ENCODE data around the gene PCED1B. TPM values are rescaled to one million over a fixed set of nuclear protein-coding genes. Genes with fewer than 3 reads are reported as not detected.
A peak's percentile ranks its signal among the peaks of the same experiment; 100 is the strongest.

PCED1B gene
- total RNA-seq, 1 donor from 2014 or later, result 1.0 TPM

DNA sequence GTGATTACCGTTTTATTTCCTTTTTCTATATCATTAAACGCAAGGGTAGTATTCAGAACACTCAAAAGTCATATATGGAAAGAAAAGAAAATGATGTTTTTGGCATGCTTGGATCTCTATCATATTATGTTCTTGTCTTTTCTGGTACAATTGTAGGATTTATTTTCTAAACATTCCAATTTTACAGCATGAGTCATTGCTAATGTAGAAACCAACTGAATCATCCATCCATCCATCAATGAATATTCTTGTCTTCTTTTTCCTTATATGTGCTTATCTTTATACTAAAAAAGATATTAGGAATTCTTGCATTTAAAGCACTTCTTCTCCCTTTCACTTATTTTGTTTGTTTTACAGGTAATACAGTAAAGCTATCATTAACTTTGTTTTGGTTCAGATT is 20.7 kb downstream of the PCED1B start:
- no peaks in the 10 kb centered on the region for H3K9me3 ChIP-seq (ENCODE audit: control insufficient read depth in 3 of 3, low read length in 3 of 3)
- no peak overlapping the region for H3K4me3 ChIP-seq (ENCODE audit: low read length in 3 of 3)
- no peak overlapping the region for H3K9ac ChIP-seq (ENCODE audit: low read depth in 1 of 3, low read length in 3 of 3)
- H3K27me3 ChIP-seq (ENCODE audit: control insufficient read depth in 3 of 3, insufficient read depth in 3 of 3, low read length in 3 of 3), result no peaks in the 10 kb centered on the region
- H3K4me1 ChIP-seq (ENCODE audit: control insufficient read depth in 3 of 3, insufficient read depth in 3 of 3, low read length in 3 of 3), result no peaks in the 10 kb centered on the region
- H3K27ac ChIP-seq (ENCODE audit: low read depth, low read length), result no peak overlapping the region
- no peaks in the 10 kb centered on the region for H3K36me3 ChIP-seq (ENCODE audit: control insufficient read depth in 3 of 3, insufficient read depth in 3 of 3, low read length in 3 of 3)

DNA sequence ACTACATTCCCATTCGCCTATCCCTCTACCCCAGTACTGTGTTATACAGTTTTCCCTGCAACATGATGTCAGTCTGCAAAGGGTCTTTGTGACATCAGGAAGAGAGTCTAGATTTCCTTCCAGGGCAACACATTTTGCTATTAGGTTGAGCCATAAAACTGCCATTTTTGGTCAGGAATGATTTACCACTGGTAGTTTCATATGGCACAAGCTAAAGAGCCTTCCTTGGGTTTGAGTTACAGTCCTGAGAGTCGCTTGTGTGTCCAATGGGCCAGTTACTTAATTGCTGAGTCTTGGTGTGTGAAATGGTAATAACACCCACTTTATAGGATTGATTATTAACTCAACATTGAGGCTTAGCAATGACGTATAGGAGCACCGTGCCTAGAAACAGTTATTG is 23.0 kb downstream of the PCED1B start:
- no peaks in the 10 kb centered on the region for H3K9me3 ChIP-seq (ENCODE audit: control insufficient read depth in 3 of 3, low read length in 3 of 3)
- no peak overlapping the region for H3K4me3 ChIP-seq (ENCODE audit: low read length in 3 of 3)
- H3K36me3 ChIP-seq (ENCODE audit: control insufficient read depth in 3 of 3, insufficient read depth in 3 of 3, low read length in 3 of 3), result no peaks in the 10 kb centered on the region
- H3K27me3 ChIP-seq (ENCODE audit: control insufficient read depth in 3 of 3, insufficient read depth in 3 of 3, low read length in 3 of 3), result no peaks in the 10 kb centered on the region
- no peak overlapping the region for H3K9ac ChIP-seq (ENCODE audit: low read depth in 1 of 3, low read length in 3 of 3)
- no peaks in the 10 kb centered on the region for H3K4me1 ChIP-seq (ENCODE audit: control insufficient read depth in 3 of 3, insufficient read depth in 3 of 3, low read length in 3 of 3)
- H3K27ac ChIP-seq (ENCODE audit: low read depth, low read length), result peak overlapping the region; percentile 17

DNA sequence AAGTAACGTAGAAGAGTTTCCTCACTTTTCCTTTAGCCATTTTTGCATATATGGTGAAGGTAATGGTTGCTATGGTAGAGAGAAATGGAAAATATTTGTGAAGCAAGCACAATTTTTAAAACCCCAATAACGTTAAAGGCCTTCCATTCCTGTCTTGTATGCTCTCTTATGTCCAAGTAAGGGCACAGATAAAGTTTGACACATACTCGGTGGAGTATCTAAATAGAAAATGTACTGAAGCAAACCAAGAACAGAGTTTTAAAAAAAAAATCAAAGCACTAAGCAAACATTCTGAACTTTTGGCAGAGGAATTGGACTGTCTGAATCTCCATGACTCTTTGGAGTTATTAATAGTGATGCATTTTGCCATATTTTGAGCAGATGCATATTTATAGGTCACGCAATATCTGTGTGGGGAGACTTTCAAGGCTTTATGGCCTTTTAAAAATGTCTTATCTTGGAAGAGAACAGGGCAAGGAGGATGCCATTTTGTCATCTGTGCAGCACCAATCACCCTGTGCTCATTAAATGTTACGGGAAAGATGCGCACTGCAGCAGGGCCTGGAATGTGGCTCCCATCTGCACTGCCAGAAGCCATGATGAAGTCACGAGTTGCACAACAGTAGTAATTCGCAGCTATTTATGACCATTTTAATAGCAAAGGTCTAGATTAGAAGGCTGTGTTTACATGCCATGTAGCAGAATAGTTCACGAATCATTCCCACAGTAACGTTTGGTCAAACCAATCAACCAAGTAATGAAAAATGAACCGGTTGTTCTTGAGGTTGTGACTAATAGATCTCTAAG is 23.6 kb downstream of the PCED1B start:
- Histone ChIP-seq H3K4me1 (ENCODE audit: control insufficient read depth in 3 of 3, insufficient read depth in 3 of 3, low read length in 3 of 3) (no peaks in the 10 kb centered on the region), H3K4me3 (ENCODE audit: low read length in 3 of 3) (no peak overlapping the region), H3K36me3 (ENCODE audit: control insufficient read depth in 3 of 3, insufficient read depth in 3 of 3, low read length in 3 of 3) (no peaks in the 10 kb centered on the region), H3K27ac (ENCODE audit: low read depth, low read length) (peak overlapping the region; percentile 17), H3K9me3 (ENCODE audit: control insufficient read depth in 3 of 3, low read length in 3 of 3) (no peaks in the 10 kb centered on the region), H3K27me3 (ENCODE audit: control insufficient read depth in 3 of 3, insufficient read depth in 3 of 3, low read length in 3 of 3) (no peaks in the 10 kb centered on the region), H3K9ac (ENCODE audit: low read depth in 1 of 3, low read length in 3 of 3) (no peak overlapping the region)

DNA sequence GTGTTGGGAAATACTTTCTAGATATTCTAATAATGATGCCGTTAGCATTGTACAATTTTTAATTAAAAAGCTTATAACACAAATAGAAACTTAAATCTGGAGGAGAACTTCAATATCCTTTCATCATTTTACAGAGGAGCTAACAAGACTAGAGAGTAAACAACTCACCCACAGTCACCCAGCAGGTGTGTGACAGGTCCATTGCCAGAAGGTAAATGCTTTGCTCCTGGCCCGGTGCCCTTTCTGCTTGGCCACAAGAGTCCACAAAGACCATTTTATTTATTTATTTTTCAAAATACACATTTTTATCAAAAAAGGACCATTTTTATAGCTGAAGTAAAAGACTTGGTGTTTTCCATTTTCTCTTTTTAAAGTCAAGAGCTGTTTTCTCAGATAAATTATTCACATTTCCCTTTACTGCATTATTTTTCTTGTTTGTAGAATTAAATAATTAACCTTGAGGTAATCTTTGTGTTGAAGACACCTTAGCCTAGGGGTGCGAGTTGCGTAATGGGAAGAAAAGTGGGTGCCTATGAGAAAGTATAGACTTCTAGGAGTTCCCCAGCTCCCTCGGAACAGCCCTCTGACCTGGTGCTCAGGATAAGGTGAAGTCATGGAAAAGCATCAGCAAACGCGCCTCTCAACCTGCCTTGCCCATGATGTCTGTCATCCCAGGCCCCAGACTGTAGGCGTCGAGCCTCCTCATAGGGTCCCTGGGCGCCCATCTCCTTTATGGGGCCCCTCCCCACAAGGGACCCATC is 26.7 kb downstream of the PCED1B start:
- Histone ChIP-seq H3K36me3 (ENCODE audit: control insufficient read depth in 3 of 3, insufficient read depth in 3 of 3, low read length in 3 of 3) (no peaks in the 10 kb centered on the region), H3K27ac (ENCODE audit: low read depth, low read length) (no peak overlapping the region), H3K9me3 (ENCODE audit: control insufficient read depth in 3 of 3, low read length in 3 of 3) (no peaks in the 10 kb centered on the region), H3K9ac (ENCODE audit: low read depth in 1 of 3, low read length in 3 of 3) (no peak overlapping the region), H3K4me1 (ENCODE audit: control insufficient read depth in 3 of 3, insufficient read depth in 3 of 3, low read length in 3 of 3) (no peaks in the 10 kb centered on the region), H3K4me3 (ENCODE audit: low read length in 3 of 3) (no peak overlapping the region), H3K27me3 (ENCODE audit: control insufficient read depth in 3 of 3, insufficient read depth in 3 of 3, low read length in 3 of 3) (no peaks in the 10 kb centered on the region)

DNA sequence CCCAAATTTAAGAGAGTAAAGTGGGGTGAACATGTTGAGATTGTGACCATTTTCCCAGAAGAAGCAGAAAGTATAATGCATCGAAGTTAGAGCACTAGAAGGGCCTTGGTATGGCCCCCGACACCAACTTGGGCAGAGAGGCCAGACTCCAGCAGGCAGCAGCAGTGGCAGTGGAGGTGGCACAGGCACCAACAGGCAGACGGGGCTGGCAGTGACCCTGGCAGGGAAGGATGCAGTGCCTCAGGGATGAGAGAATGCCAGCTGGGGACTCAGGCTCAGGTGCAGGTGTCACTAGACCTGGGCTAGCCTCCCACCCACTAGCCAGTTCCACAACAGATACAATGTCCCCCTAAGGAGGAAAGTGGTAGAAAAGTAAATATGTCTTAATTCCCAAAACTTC is 28.0 kb downstream of the PCED1B start:
- Histone ChIP-seq H3K4me3 (ENCODE audit: low read length in 3 of 3) (no peak overlapping the region), H3K36me3 (ENCODE audit: control insufficient read depth in 3 of 3, insufficient read depth in 3 of 3, low read length in 3 of 3) (no peaks in the 10 kb centered on the region), H3K4me1 (ENCODE audit: control insufficient read depth in 3 of 3, insufficient read depth in 3 of 3, low read length in 3 of 3) (no peaks in the 10 kb centered on the region), H3K27me3 (ENCODE audit: control insufficient read depth in 3 of 3, insufficient read depth in 3 of 3, low read length in 3 of 3) (no peaks in the 10 kb centered on the region), H3K27ac (ENCODE audit: low read depth, low read length) (no peak overlapping the region), H3K9ac (ENCODE audit: low read depth in 1 of 3, low read length in 3 of 3) (no peak overlapping the region), H3K9me3 (ENCODE audit: control insufficient read depth in 3 of 3, low read length in 3 of 3) (no peaks in the 10 kb centered on the region)

DNA sequence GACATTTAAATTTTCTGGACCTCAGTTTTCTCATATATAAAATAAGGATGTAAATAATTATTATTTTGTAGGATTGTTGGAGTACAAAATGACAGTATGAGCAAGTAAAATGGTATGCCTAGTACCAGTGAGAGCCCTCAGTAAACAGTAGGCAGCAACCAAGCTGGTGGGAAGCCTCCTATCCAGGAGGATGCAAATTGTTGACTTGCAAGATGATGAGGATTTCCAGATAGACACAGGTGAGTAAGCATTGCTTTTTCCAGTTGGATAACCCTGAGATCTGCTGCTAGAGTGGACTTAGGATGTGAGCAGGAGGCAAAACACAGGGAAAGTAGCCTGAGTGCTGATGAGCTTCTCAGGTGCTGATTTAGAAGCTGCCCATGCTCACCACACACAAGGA is 28.5 kb downstream of the PCED1B start:
- Histone ChIP-seq H3K9me3 (ENCODE audit: control insufficient read depth in 3 of 3, low read length in 3 of 3) (no peaks in the 10 kb centered on the region), H3K4me3 (ENCODE audit: low read length in 3 of 3) (no peak overlapping the region), H3K36me3 (ENCODE audit: control insufficient read depth in 3 of 3, insufficient read depth in 3 of 3, low read length in 3 of 3) (no peaks in the 10 kb centered on the region), H3K27me3 (ENCODE audit: control insufficient read depth in 3 of 3, insufficient read depth in 3 of 3, low read length in 3 of 3) (no peaks in the 10 kb centered on the region), H3K27ac (ENCODE audit: low read depth, low read length) (no peak overlapping the region), H3K9ac (ENCODE audit: low read depth in 1 of 3, low read length in 3 of 3) (no peak overlapping the region), H3K4me1 (ENCODE audit: control insufficient read depth in 3 of 3, insufficient read depth in 3 of 3, low read length in 3 of 3) (no peaks in the 10 kb centered on the region)

DNA sequence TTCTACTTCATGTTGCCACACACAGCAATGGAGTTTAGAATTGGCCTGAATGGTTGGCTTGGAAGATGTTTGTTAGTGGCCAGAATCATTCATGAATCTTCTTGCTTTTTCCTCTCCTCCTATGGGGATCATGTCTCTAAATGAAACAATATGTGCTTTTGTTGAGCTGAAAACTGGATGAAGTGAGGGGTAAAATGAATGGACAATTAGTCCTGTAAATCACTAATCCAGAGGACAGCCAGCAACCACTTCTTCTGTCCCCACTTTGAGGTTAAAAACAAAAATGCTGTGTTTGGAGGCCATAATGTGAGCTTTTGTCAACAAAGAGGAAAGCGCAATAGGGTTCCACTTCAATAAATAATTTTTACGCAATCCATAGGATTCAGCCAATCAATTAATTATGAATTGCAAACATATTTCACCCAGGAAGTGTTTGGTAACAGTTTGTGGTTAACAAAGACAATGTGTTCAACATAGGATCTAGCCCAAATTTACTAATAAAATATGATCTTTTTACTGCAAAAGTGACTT is 30.7 kb downstream of the PCED1B start:
- Histone ChIP-seq H3K9me3 (ENCODE audit: control insufficient read depth in 3 of 3, low read length in 3 of 3) (no peaks in the 10 kb centered on the region), H3K27me3 (ENCODE audit: control insufficient read depth in 3 of 3, insufficient read depth in 3 of 3, low read length in 3 of 3) (no peaks in the 10 kb centered on the region), H3K4me3 (ENCODE audit: low read length in 3 of 3) (no peak overlapping the region), H3K9ac (ENCODE audit: low read depth in 1 of 3, low read length in 3 of 3) (no peak overlapping the region), H3K36me3 (ENCODE audit: control insufficient read depth in 3 of 3, insufficient read depth in 3 of 3, low read length in 3 of 3) (no peaks in the 10 kb centered on the region), H3K27ac (ENCODE audit: low read depth, low read length) (no peak overlapping the region), H3K4me1 (ENCODE audit: control insufficient read depth in 3 of 3, insufficient read depth in 3 of 3, low read length in 3 of 3) (no peaks in the 10 kb centered on the region)

DNA sequence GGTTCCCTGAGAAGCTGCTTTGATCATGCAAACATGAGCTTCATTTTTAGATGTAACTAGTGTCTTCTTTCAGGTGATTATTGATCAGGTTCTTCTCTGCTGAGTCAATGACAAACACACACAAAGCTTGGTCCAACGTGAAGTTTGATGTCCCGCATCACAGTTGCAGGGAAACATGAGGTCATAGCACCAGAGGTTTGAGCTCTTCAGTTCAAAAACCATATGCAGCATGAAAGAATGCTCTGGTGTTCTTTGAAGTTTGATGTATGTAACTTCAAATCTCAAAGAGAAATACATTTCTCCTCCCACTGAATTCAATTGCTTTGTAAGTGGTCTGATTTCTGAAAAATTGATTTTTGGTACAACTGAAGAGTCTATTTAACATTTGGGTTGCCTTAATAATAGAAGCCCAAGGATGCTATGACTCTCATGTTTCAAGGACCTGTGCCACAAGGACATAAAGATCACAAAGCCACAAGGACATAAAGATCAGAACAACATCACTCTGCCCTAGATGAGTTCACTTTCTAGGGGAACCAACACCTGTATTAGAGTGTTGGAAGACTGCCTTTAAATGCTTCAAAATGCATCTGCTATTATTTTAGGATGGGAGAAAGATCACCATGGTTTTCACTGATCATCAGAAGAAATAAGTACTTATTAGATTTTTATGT is 31.4 kb downstream of the PCED1B start:
- no peak overlapping the region for H3K4me3 ChIP-seq (ENCODE audit: low read length in 3 of 3)
- no peaks in the 10 kb centered on the region for H3K9me3 ChIP-seq (ENCODE audit: control insufficient read depth in 3 of 3, low read length in 3 of 3)
- H3K27me3 ChIP-seq (ENCODE audit: control insufficient read depth in 3 of 3, insufficient read depth in 3 of 3, low read length in 3 of 3), result no peaks in the 10 kb centered on the region
- H3K27ac ChIP-seq (ENCODE audit: low read depth, low read length), result no peak overlapping the region
- H3K9ac ChIP-seq (ENCODE audit: low read depth in 1 of 3, low read length in 3 of 3), result no peak overlapping the region
- no peaks in the 10 kb centered on the region for H3K4me1 ChIP-seq (ENCODE audit: control insufficient read depth in 3 of 3, insufficient read depth in 3 of 3, low read length in 3 of 3)
- no peaks in the 10 kb centered on the region for H3K36me3 ChIP-seq (ENCODE audit: control insufficient read depth in 3 of 3, insufficient read depth in 3 of 3, low read length in 3 of 3)

DNA sequence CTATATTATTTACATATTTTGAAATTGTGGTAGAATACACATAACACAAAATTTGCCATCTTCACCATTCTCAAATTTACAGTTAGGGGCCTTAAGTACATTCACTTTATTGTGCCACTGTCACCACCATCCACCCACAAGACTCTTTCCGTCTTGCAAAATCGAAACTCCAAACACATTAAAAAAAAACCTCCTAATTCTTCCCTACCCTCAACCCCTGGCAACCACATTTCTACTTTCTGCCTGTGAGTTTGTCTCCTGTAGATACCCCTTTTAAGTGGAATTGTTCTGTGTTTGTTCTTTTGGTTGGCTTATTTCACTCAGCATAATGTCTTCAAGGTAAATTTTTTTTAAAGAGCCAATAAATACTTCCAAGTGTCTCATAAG is 32.0 kb downstream of the PCED1B start:
- H3K4me3 ChIP-seq (ENCODE audit: low read length in 3 of 3), result no peak overlapping the region
- H3K36me3 ChIP-seq (ENCODE audit: control insufficient read depth in 3 of 3, insufficient read depth in 3 of 3, low read length in 3 of 3), result no peaks in the 10 kb centered on the region
- H3K9ac ChIP-seq (ENCODE audit: low read depth in 1 of 3, low read length in 3 of 3), result no peak overlapping the region
- no peaks in the 10 kb centered on the region for H3K27me3 ChIP-seq (ENCODE audit: control insufficient read depth in 3 of 3, insufficient read depth in 3 of 3, low read length in 3 of 3)
- no peaks in the 10 kb centered on the region for H3K4me1 ChIP-seq (ENCODE audit: control insufficient read depth in 3 of 3, insufficient read depth in 3 of 3, low read length in 3 of 3)
- H3K27ac ChIP-seq (ENCODE audit: low read depth, low read length), result no peak overlapping the region
- H3K9me3 ChIP-seq (ENCODE audit: control insufficient read depth in 3 of 3, low read length in 3 of 3), result no peaks in the 10 kb centered on the region

DNA sequence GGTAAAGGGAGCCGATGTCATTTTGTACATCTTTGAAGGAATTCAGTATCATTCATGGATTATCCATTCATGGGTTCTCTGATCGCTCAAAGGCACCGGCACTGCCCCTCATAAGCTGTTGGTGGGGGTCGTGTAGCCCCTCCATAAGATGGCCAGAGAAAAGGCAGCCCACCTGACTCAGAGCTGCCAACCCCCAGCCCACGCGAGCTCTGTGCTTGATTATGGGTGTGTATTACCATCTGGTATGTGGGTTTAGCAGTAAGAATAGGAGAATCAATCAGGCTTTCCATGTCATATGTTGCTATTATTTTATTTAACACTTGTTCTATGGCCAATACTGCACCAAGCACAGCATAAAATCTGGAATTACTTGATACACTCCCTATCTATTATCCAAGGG is 32.4 kb downstream of the PCED1B start:
- no peak overlapping the region for H3K4me3 ChIP-seq (ENCODE audit: low read length in 3 of 3)
- no peaks in the 10 kb centered on the region for H3K27me3 ChIP-seq (ENCODE audit: control insufficient read depth in 3 of 3, insufficient read depth in 3 of 3, low read length in 3 of 3)
- no peaks in the 10 kb centered on the region for H3K4me1 ChIP-seq (ENCODE audit: control insufficient read depth in 3 of 3, insufficient read depth in 3 of 3, low read length in 3 of 3)
- no peak overlapping the region for H3K9ac ChIP-seq (ENCODE audit: low read depth in 1 of 3, low read length in 3 of 3)
- H3K36me3 ChIP-seq (ENCODE audit: control insufficient read depth in 3 of 3, insufficient read depth in 3 of 3, low read length in 3 of 3), result no peaks in the 10 kb centered on the region
- H3K27ac ChIP-seq (ENCODE audit: low read depth, low read length), result no peak overlapping the region
- H3K9me3 ChIP-seq (ENCODE audit: control insufficient read depth in 3 of 3, low read length in 3 of 3), result no peaks in the 10 kb centered on the region

All from skeletal muscle tissue (tissue), 4 donors.